Thoracic aorta (tissue), 2 donors: ENCODE results near the gene ZNF664. TPM values are rescaled to one million over a fixed set of nuclear protein-coding genes. Genes with fewer than 3 reads are reported as not detected.

Experiments
- ATAC-seq: fragments of 150-250 bp; one replicate; pipeline ENCODE4 v1.8.0; 2017; ENCODE audit warnings: low read depth; ENCODE audit not compliant: insufficient number of reproducible peaks, low FRiP score
- DNase-seq: peaks from one replicate; pipeline ENCODE4 v3.0.0-alpha.2; 2020; ENCODE audit warnings: low spot score
- H3K27ac ChIP-seq, 2 donors: fragments of 200-600 bp; sonication (generic); 1 replicate in 1 of 2; 2 replicates in 1 of 2; pipeline ENCODE4 v1.5.1; 2016; ENCODE audit warnings: mild to moderate bottlenecking in 2 of 2, moderate library complexity in 2 of 2
- H3K27me3 ChIP-seq: fragments of 200-600 bp; sonication (generic); replicated peaks from 2 replicates; pipeline ENCODE4 v1.6.0; 2016; ENCODE audit warnings: mild to moderate bottlenecking; ENCODE audit not compliant: insufficient read depth
- H3K36me3 ChIP-seq: fragments of 200-600 bp; sonication (generic); one replicate; pipeline ENCODE4 v1.5.1; 2016
- H3K4me1 ChIP-seq, 2 donors: fragments of 200-600 bp; sonication (generic); 1 replicate in 1 of 2; 2 replicates in 1 of 2; pipeline versions ENCODE4 v1.5.1 to v1.6.0; 2016; ENCODE audit warnings: low read depth in 2 of 2, mild to moderate bottlenecking in 1 of 2; ENCODE audit not compliant: control insufficient read depth in 1 of 2
- H3K4me3 ChIP-seq: fragments of 200-600 bp; sonication (generic); 2 replicates; pipeline ENCODE4 v1.5.1; 2016; ENCODE audit warnings: mild to moderate bottlenecking
- H3K9me3 ChIP-seq: fragments of 200-600 bp; sonication (generic); 2 replicates; pipeline ENCODE4 v1.5.1; 2016
- total RNA-seq, 2 donors: library from RNA; depleted of rRNA; stranded (reverse); fragments of >200 nt; gene quantifications; one replicate each; pipeline versions ENCODE4 v1.1.0 to v1.2.3, GENCODE V29; 2016
- TF ChIP-seq, protein P1 (sequence below): fragments of 200-600 bp; sonication (generic); IDR thresholded peaks from one replicate; pipeline ENCODE4 v1.5.1; 2019; ENCODE audit warnings: antibody characterized with exemption

Gene ZNF664
- total RNA-seq, 2 donors from 2014 or later: 46.4 to 48.2 TPM

DNA sequence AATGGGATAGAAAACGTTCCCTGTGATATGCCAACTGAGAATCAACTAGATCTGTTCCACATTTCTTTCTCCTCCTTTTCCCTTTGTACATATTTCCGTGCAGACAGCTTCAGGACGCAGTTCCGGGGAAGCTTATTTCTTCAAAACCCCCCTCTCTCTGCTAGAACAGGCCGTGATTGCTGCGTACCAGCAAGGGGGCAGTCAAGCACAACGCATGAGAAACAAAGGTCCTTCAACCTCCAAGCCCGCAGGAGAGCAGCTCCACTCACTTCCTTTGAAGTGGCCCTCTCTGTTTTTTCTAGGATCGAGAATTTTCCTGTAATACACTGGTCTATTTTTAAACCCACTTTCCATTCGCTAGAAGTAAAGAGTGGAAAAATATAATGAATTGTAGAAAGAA is 80.8 kb downstream of the ZNF664 start:
- Histone ChIP-seq H3K27ac (no peak overlapping the region), H3K27me3 (no peaks in the 10 kb centered on the region), H3K9me3 (no peaks in the 10 kb centered on the region), H3K36me3 (no peaks in the 10 kb centered on the region), H3K4me1 (peaks cover 4 to 5% of the 10 kb centered on the region in 2 donors), H3K4me3 (no peak overlapping the region)
- no peak for DNase-seq
- ATAC-seq: no peak
- TF ChIP-seq, protein P1, sequence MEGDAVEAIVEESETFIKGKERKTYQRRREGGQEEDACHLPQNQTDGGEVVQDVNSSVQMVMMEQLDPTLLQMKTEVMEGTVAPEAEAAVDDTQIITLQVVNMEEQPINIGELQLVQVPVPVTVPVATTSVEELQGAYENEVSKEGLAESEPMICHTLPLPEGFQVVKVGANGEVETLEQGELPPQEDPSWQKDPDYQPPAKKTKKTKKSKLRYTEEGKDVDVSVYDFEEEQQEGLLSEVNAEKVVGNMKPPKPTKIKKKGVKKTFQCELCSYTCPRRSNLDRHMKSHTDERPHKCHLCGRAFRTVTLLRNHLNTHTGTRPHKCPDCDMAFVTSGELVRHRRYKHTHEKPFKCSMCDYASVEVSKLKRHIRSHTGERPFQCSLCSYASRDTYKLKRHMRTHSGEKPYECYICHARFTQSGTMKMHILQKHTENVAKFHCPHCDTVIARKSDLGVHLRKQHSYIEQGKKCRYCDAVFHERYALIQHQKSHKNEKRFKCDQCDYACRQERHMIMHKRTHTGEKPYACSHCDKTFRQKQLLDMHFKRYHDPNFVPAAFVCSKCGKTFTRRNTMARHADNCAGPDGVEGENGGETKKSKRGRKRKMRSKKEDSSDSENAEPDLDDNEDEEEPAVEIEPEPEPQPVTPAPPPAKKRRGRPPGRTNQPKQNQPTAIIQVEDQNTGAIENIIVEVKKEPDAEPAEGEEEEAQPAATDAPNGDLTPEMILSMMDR: peak; percentile 59

DNA sequence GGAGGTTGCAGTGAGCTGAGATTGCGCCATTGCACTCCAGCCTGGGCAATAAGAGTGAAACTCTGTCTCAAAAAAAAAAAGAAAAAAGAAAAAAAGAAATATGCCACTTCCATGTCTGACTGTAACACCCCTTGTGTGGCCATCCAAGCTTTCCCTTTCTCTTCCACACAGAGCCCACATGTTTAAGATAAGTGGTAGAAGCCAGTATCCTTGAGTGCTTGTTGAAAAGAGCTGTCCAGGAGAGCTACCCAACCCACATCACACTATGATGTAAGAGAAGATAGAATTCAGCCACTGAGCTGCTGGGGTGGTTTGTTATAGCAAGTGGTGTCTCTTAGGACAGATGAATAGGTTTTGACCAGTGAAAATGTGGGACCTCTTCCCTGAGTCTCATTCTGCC is 82.1 kb downstream of the ZNF664 start:
- no peak overlapping the region for H3K27ac ChIP-seq
- H3K4me3 ChIP-seq: no peak overlapping the region
- H3K9me3 ChIP-seq: no peaks in the 10 kb centered on the region
- H3K36me3 ChIP-seq: no peaks in the 10 kb centered on the region
- peaks cover 4 to 5% of the 10 kb centered on the region in 2 donors for H3K4me1 ChIP-seq
- H3K27me3 ChIP-seq: no peaks in the 10 kb centered on the region
- no peak for DNase-seq
- TF ChIP-seq, protein P1: no peak
- ATAC-seq: no peak

DNA sequence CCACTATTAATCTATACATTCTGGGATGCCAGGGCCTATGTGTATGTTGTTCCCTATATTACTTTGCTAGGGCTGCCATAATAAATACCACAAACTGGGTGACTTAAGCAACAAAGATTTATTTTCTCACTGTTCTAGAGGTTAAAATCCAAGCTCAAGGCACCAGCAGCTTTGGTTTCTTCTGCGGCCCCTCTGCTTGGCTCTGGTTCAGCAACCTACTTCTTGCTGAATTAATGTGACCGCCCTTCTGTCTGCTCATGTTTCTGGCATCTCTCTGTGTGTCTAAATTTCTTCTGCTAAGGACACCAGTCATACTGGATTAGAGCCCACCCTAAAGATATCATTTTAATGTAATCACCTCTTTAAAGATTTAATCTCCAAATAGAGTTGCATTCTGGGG is 84.7 kb downstream of the ZNF664 start:
- Histone ChIP-seq H3K36me3 (no peaks in the 10 kb centered on the region), H3K4me1 (peaks cover 4 to 5% of the 10 kb centered on the region in 2 donors), H3K4me3 (no peak overlapping the region), H3K9me3 (no peaks in the 10 kb centered on the region), H3K27me3 (no peaks in the 10 kb centered on the region), H3K27ac (no peak overlapping the region)
- DNase-seq (no peak), ATAC-seq (no peak)
- TF ChIP-seq, protein P1: no peak

DNA sequence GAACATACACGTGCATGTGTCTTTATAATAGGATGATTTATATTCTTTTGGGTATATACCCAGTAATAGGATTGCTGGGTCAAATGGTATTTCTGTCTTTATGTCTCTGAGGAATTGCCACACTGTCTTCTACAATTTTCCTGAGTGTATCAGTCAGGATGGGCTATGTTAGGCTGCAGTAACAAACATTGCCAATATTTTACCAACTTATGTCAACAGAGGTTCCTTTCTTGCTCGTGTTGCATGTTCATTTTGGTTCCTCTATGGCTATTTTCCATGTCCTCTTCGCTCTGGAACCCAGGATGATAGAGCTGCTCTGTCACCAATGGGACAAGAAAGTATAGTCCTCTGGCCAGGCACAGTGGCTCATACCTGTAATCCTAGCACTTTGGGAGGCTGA is 86.7 kb downstream of the ZNF664 start:
- no peaks in the 10 kb centered on the region for H3K27me3 ChIP-seq
- TF ChIP-seq, protein P1: no peak
- no peak overlapping the region for H3K4me3 ChIP-seq
- H3K4me1 ChIP-seq: no peaks in the 10 kb centered on the region
- no peaks in the 10 kb centered on the region for H3K36me3 ChIP-seq
- no peak overlapping the region for H3K27ac ChIP-seq
- no peak for ATAC-seq
- H3K9me3 ChIP-seq: no peaks in the 10 kb centered on the region
- DNase-seq: no peak

Other genes with a start within 250 kb of the ZNF664 start
- under 1 TPM; under 0.01 to 0.14 TPM for gene DNAH10, start 210.9 kb upstream of the ZNF664 start, total RNA-seq
- 10 to 100 TPM; 34.4 to 58.9 TPM for gene CCDC92, start 384 bp upstream of the ZNF664 start, total RNA-seq